H1 (cell line): ENCODE data around the gene RNASE11. TPM values are rescaled to one million over a fixed set of nuclear protein-coding genes. Genes with fewer than 3 reads are reported as not detected.

Experiments
- ATF2 ChIP-seq: IDR thresholded peaks from 2 replicates; pipeline ENCODE4 v1.6.1; 2012; ENCODE audit warnings: low read length, inconsistent platforms
- polyA plus RNA-seq, 7 experiments: library from polyadenylated mRNA; depleted of rRNA in 3 of 7; stranded (reverse) in 5 of 7; unstranded in 2 of 7; fragments of >200 nt in 5 of 7; fragments of 200-250 nt in 2 of 7; gene quantifications; 1 replicate in 5 of 7; 2 replicates in 1 of 7; 4 replicates in 1 of 7; pipeline versions ENCODE4 v1.2.1 to v1.2.3, GENCODE V29; 2011 to 2013; ENCODE audit warnings: missing spikeins in 2 of 7, mixed read lengths in 2 of 7
- total RNA-seq: library from RNA; stranded (reverse); fragmentation: NEBNext Ultra II Directional; extraction: Animal tissue kit (Norgen Biotek cat#: 25700); gene quantifications from 2 replicates; pipeline ENCODE4 v1.2.1, GENCODE V29; 2021

Gene RNASE11
- total and polyA plus RNA-seq, 2 of the 8 experiments (the other 6 are each of a cell fraction or from before 2014, with no cell fraction given) = not detected

DNA sequence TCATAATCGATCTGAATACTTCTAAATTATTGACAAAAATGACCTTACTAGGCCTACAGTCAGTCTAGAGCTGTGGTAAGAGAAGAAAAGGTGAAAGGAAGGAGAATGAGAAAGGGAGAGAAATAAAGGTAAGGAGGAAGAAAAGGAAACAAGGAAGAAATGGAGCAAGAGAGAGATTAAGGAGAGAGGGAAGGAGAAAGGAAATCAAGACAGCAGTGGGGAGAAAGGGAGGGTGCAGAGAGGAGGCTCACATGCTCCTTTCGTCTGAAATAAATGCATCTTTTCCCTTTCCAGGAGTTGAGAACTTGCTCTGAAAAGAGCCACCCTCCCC lies 30.6 kb downstream of the RNASE11 start (continued):
- no peak for TF ChIP-seq ATF2
